AG09309 (cell line): Measurements from ENCODE around the gene ALS2.
"Not testable (repeated sequence)": the region's sequence is repeated elsewhere in the genome, so short reads cannot be mapped to it uniquely, and the experiment has no call there.

ENCODE experiments used
- DNase-seq: peaks from one replicate; pipeline ENCODE4 v3.0.0-alpha.2; 2010; ENCODE audit warnings: low read depth
- H3K4me3 ChIP-seq: 2 replicates; pipeline ENCODE4 v1.5.1; 2011; ENCODE audit warnings: mild to moderate bottlenecking, low read depth, low read length, moderate library complexity; ENCODE audit not compliant: control insufficient read depth
- CTCF ChIP-seq: IDR thresholded peaks from 2 replicates; pipeline ENCODE4 v1.5.1; 2011; ENCODE audit warnings: mild to moderate bottlenecking, low read depth, low read length, inconsistent platforms; ENCODE audit not compliant: insufficient read depth, control insufficient read depth; ENCODE audit errors: missing control alignments

Gene ALS2

DNA sequence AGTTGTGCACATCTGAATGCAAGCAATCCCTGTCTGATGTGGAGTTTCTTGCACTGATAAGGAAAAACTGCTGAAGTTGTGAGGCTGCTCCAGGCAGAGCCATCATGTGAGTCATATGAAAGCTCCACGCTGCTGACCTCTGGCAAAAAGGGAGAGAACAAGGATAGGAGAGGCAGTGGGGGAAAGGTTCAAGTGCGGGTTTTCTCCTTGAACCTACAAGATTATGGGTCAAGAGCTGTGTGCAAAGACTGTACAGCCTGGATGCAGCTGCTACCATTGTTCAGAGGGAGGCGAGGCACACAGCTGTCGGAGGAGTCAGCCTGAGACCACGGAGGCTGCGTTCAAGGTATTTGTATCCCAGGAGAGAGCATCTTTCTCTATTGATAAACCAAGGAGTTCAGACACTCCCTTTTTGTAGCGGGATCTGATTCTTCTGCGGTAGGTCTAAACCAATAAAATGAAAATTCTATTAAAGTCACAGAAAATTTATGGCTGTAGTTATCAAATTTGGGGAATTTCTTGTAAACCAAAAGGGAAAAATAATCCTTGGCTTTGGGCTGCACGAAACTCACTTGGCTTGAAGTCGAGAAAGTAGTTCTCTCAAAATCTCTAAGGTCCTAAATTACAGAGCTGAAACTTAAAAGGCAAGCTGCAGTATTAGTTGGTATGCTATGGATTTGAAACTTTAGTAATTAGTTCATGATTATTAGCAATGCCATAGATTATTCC, 25.9 kb upstream of the ALS2 start, which contains the start of gene CDK15:
Gene CDK15, plus strand, starts transcription at position 96 of the 729 bp plus-strand sequence. Its CDS starts 128 bp downstream, at position 224.
- H3K4me3 ChIP-seq, result peak within 1 kb of the TSS; percentile 13
- TF ChIP-seq CTCF, result no peak
- DNase-seq, result no peak

- H3K4me3 ChIP-seq, DNase-seq: not testable (repeated sequence)
- TF ChIP-seq CTCF, result peak; percentile 70
These were observed 18.2 kb upstream of the ALS2 start for GRCh38 chr2:201798914-201799285.

DNA sequence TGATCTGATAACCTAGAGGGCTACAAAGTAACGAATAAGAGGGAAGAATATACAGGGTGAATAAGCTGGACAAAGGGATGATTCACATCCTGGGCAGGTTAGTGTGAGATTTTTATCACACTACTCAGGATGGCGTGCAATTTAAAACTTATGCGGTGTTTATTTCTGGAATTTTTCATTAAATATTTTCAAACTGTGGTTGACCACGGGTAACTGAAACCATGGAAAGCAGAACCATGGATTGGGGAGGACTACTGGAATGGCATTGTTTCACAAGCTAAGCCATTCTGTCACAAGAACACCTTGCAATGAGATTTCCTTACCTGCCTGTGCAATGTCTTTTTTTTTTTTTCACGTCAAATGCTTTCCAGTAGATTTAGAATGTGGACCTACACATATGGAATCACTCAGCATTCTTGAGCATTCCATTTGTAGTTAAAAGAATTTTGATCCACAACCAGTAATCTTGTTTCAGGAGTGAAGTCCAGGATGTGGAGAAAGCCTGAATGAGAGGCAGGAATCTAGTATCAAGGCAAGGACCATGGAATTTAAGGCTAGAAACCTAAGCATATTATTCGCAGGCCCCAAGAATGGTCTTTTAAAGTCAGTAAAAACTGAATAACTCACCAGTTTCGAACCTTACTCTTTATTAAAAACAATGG, 17.6 kb upstream of the ALS2 start:
- no peak overlapping the region for H3K4me3 ChIP-seq
- TF ChIP-seq CTCF, result no peak
- peak; percentile 90 for DNase-seq

GRCh38 chr2:201797175-201797840, 16.6 kb upstream of the ALS2 start:
- no peak overlapping the region for H3K4me3 ChIP-seq
- no peak for TF ChIP-seq CTCF
- DNase-seq, result peak; percentile 86

- no peak for DNase-seq
- H3K4me3 ChIP-seq, result no peak overlapping the region
- TF ChIP-seq CTCF, result no peak
These were observed 15.7 kb upstream of the ALS2 start for GRCh38 chr2:201796478-201796865.

DNA sequence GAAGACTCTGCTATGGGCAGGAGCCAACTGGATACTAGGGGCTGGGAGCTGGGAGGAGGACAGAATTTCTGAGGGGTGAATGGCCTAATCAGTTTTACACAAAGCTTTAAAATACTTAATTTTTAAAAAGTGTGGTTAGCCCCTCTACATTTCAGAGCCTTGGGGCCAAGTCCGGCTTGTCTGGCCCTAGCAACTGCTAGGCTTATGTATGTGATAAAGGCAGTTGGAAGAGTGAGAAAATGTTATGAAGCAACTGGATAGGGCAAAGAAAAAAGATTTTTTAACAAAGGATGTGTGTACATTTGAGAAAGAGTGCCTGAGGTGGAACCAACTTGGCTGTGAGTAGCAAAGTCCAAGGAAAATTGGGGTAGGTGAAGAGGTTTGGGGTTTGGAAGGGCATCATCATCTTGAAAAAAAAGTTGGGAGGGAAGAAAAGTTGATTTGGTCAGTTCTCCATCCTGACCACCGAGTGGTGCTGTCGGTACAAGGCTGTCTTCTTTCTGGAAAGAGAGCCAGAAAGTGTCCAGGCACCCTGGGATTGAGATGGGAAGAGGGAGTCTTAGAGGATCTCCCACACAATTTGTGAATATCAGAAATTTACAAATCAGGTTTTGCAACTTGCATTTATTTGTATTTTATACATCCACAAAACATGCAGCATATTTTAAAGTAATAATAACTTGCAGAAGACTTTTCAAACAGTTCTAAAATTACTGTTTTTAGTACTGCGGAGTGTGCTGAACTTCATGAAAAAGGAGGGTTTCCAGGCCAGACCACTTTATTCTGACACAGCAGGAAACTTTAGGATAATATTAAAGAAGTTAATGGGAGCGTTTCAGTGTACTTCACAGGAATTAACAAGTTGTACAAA, 15.1 kb upstream of the ALS2 start:
- no peak overlapping the region for H3K4me3 ChIP-seq
- DNase-seq, result no peak
- TF ChIP-seq CTCF, result peak; percentile 83
